Measurements from ENCODE around the gene SAMD4A. TPM values are rescaled to one million over a fixed set of nuclear protein-coding genes. Genes with fewer than 3 reads are reported as not detected.

The SAMD4A gene
- polyA plus RNA-seq, 4 donors: 2.7 to 9.6 (median 3.5) TPM

GRCh38 chr14:54775486-54776140 is 208.7 kb downstream of the SAMD4A start:
- Histone ChIP-seq H3K27me3 (ENCODE audit: control insufficient read depth in 3 of 3, insufficient read depth in 3 of 3, low read length in 3 of 3) (no peaks in the 10 kb centered on the region), H3K36me3 (ENCODE audit: control insufficient read depth in 3 of 3, insufficient read depth in 2 of 3, low read depth in 1 of 3, low read length in 3 of 3) (peaks cover 0 to 48% (median 0%) of the 10 kb centered on the region in 3 donors), H3K9me3 (ENCODE audit: control insufficient read depth in 2 of 2, insufficient read depth in 1 of 2, low read depth in 1 of 2, low read length in 1 of 2) (no peaks in the 10 kb centered on the region), H3K4me3 (ENCODE audit: low read depth in 1 of 3, low read length in 3 of 3) (no peak overlapping the region), H3K4me1 (ENCODE audit: control insufficient read depth in 3 of 3, insufficient read depth in 2 of 3, low read depth in 1 of 3, low read length in 2 of 3) (peaks cover 0 to 13% (median 0%) of the 10 kb centered on the region in 3 donors), H3K27ac (ENCODE audit: low read depth in 1 of 3, low read length in 2 of 3) (no peak overlapping the region)
- 87 to 89% (median 88%) methylated on average over 8 of the region's 8 CpGs for WGBS, 3 donors
- DNase-seq: no peak
- no peak for FAIRE-seq

DNA sequence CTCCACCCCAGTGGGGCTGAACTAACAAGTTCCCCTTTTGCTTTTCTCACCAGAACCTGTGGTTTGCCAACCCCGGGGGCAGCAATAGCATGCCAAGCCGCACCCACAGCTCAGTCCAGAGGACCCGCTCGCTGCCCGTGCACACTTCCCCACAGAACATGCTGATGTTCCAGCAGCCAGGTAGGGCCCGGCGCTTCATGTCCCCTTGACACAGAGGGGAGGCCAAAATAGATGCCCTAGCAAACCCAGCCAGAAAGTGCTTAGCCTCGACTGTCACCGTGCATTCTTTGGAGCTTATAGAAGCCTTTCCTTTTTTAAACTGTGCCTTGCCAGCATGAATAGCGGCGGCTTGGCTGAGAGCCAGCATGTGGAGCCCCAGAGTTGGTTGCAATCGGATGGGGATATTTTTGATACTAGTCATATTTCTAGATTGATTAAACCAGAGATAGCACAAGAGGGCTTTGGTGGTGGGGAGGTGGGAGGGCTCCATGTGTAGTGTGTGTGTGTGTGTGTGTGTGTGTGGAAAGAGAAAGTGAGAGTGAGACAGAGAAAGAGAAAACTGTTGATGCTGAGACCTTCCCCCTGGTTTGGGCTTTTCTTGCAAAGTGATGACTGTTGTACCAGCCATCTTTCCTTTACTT is 209.6 kb downstream of the SAMD4A start:
- Histone ChIP-seq H3K27ac (ENCODE audit: low read depth in 1 of 3, low read length in 2 of 3) (no peak overlapping the region), H3K4me1 (ENCODE audit: control insufficient read depth in 3 of 3, insufficient read depth in 2 of 3, low read depth in 1 of 3, low read length in 2 of 3) (peaks cover 0 to 13% (median 0%) of the 10 kb centered on the region in 3 donors), H3K9me3 (ENCODE audit: control insufficient read depth in 2 of 2, insufficient read depth in 1 of 2, low read depth in 1 of 2, low read length in 1 of 2) (no peaks in the 10 kb centered on the region), H3K36me3 (ENCODE audit: control insufficient read depth in 3 of 3, insufficient read depth in 2 of 3, low read depth in 1 of 3, low read length in 3 of 3) (peaks cover 0 to 47% (median 0%) of the 10 kb centered on the region in 3 donors), H3K4me3 (ENCODE audit: low read depth in 1 of 3, low read length in 3 of 3) (no peak overlapping the region), H3K27me3 (ENCODE audit: control insufficient read depth in 3 of 3, insufficient read depth in 3 of 3, low read length in 3 of 3) (no peaks in the 10 kb centered on the region)
- DNase-seq (no peak), FAIRE-seq (no peak)
- WGBS, 3 donors: 23 to 44% (median 36%) methylated on average over 12 of the region's 12 CpGs

GRCh38 chr14:54777395-54777794 is 210.5 kb downstream of the SAMD4A start:
- no peak overlapping the region for H3K4me3 ChIP-seq (ENCODE audit: low read depth in 1 of 3, low read length in 3 of 3)
- FAIRE-seq: no peak
- no peaks in the 10 kb centered on the region for H3K27me3 ChIP-seq (ENCODE audit: control insufficient read depth in 3 of 3, insufficient read depth in 3 of 3, low read length in 3 of 3)
- H3K27ac ChIP-seq (ENCODE audit: low read depth in 1 of 3, low read length in 2 of 3): no peak overlapping the region
- H3K4me1 ChIP-seq (ENCODE audit: control insufficient read depth in 3 of 3, insufficient read depth in 2 of 3, low read depth in 1 of 3, low read length in 2 of 3): peaks cover 0 to 15% (median 0%) of the 10 kb centered on the region in 3 donors
- no peak for DNase-seq
- H3K9me3 ChIP-seq (ENCODE audit: control insufficient read depth in 2 of 2, insufficient read depth in 1 of 2, low read depth in 1 of 2, low read length in 1 of 2): no peaks in the 10 kb centered on the region
- 74 to 82% (median 77%) methylated on average over 8 of the region's 8 CpGs for WGBS, 3 donors
- H3K36me3 ChIP-seq (ENCODE audit: control insufficient read depth in 3 of 3, insufficient read depth in 2 of 3, low read depth in 1 of 3, low read length in 3 of 3): peaks cover 0 to 49% (median 0%) of the 10 kb centered on the region in 3 donors

- Histone ChIP-seq H3K27ac (ENCODE audit: low read depth in 1 of 3, low read length in 2 of 3) (no peak overlapping the region), H3K27me3 (ENCODE audit: control insufficient read depth in 3 of 3, insufficient read depth in 3 of 3, low read length in 3 of 3) (no peaks in the 10 kb centered on the region), H3K4me3 (ENCODE audit: low read depth in 1 of 3, low read length in 3 of 3) (no peak overlapping the region), H3K36me3 (ENCODE audit: control insufficient read depth in 3 of 3, insufficient read depth in 2 of 3, low read depth in 1 of 3, low read length in 3 of 3) (peaks cover 0 to 57% (median 0%) of the 10 kb centered on the region in 3 donors), H3K9me3 (ENCODE audit: control insufficient read depth in 2 of 2, insufficient read depth in 1 of 2, low read depth in 1 of 2, low read length in 1 of 2) (no peaks in the 10 kb centered on the region), H3K4me1 (ENCODE audit: control insufficient read depth in 3 of 3, insufficient read depth in 2 of 3, low read depth in 1 of 3, low read length in 2 of 3) (peaks cover 0 to 17% (median 3%) of the 10 kb centered on the region in 3 donors)
- no peak for FAIRE-seq
- WGBS, 3 donors: 79 to 84% (median 82%) methylated on average over 9 of the region's 9 CpGs
- no peak for DNase-seq
Observed at GRCh38 chr14:54778618-54779345, 211.9 kb downstream of the SAMD4A start.

DNA sequence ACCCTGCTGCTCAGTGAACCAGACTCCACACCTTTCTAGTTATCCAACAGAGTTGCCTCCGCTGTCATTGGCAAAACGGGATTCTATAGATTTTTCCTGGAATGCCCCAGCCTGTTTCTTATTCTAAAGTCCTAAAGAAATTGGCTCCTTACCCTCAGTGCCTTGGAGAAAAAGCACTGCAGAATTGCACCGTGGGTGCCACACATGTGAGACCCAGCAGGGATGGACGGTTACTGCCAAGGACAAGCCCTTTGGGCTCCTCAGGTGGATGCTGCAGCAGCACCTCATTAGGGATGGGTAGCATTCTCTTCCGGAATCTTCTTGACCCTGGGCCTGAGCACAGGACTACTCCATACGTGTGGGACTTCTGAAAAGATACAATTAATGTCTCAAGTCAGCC is 214.2 kb downstream of the SAMD4A start:
- H3K27ac ChIP-seq (ENCODE audit: low read depth in 1 of 3, low read length in 2 of 3): no peak overlapping the region
- no peak overlapping the region for H3K4me3 ChIP-seq (ENCODE audit: low read depth in 1 of 3, low read length in 3 of 3)
- no peaks in the 10 kb centered on the region for H3K9me3 ChIP-seq (ENCODE audit: control insufficient read depth in 2 of 2, insufficient read depth in 1 of 2, low read depth in 1 of 2, low read length in 1 of 2)
- DNase-seq: no peak
- 77 to 87% (median 78%) methylated on average over 6 of the region's 6 CpGs for WGBS, 3 donors
- H3K4me1 ChIP-seq (ENCODE audit: control insufficient read depth in 3 of 3, insufficient read depth in 2 of 3, low read depth in 1 of 3, low read length in 2 of 3): peaks cover 0 to 35% (median 6%) of the 10 kb centered on the region in 3 donors
- H3K27me3 ChIP-seq (ENCODE audit: control insufficient read depth in 3 of 3, insufficient read depth in 3 of 3, low read length in 3 of 3): no peaks in the 10 kb centered on the region
- H3K36me3 ChIP-seq (ENCODE audit: control insufficient read depth in 3 of 3, insufficient read depth in 2 of 3, low read depth in 1 of 3, low read length in 3 of 3): peaks cover 0 to 62% (median 0%) of the 10 kb centered on the region in 3 donors
- no peak for FAIRE-seq

GRCh38 chr14:54781961-54782750 is 215.2 kb downstream of the SAMD4A start:
- Histone ChIP-seq H3K4me1 (ENCODE audit: control insufficient read depth in 3 of 3, insufficient read depth in 2 of 3, low read depth in 1 of 3, low read length in 2 of 3) (peaks cover 0 to 39% (median 6%) of the 10 kb centered on the region in 3 donors), H3K27me3 (ENCODE audit: control insufficient read depth in 3 of 3, insufficient read depth in 3 of 3, low read length in 3 of 3) (no peaks in the 10 kb centered on the region), H3K9me3 (ENCODE audit: control insufficient read depth in 2 of 2, insufficient read depth in 1 of 2, low read depth in 1 of 2, low read length in 1 of 2) (no peaks in the 10 kb centered on the region), H3K27ac (ENCODE audit: low read depth in 1 of 3, low read length in 2 of 3) (peak overlapping the region in 1 of 3 donors; percentile 95), H3K36me3 (ENCODE audit: control insufficient read depth in 3 of 3, insufficient read depth in 2 of 3, low read depth in 1 of 3, low read length in 3 of 3) (peaks cover 0 to 54% (median 0%) of the 10 kb centered on the region in 3 donors), H3K4me3 (ENCODE audit: low read depth in 1 of 3, low read length in 3 of 3) (no peak overlapping the region)
- WGBS, 3 donors: 73 to 82% (median 80%) methylated on average over 21 of the region's 21 CpGs
- FAIRE-seq (no peak), DNase-seq (no peak)

DNA sequence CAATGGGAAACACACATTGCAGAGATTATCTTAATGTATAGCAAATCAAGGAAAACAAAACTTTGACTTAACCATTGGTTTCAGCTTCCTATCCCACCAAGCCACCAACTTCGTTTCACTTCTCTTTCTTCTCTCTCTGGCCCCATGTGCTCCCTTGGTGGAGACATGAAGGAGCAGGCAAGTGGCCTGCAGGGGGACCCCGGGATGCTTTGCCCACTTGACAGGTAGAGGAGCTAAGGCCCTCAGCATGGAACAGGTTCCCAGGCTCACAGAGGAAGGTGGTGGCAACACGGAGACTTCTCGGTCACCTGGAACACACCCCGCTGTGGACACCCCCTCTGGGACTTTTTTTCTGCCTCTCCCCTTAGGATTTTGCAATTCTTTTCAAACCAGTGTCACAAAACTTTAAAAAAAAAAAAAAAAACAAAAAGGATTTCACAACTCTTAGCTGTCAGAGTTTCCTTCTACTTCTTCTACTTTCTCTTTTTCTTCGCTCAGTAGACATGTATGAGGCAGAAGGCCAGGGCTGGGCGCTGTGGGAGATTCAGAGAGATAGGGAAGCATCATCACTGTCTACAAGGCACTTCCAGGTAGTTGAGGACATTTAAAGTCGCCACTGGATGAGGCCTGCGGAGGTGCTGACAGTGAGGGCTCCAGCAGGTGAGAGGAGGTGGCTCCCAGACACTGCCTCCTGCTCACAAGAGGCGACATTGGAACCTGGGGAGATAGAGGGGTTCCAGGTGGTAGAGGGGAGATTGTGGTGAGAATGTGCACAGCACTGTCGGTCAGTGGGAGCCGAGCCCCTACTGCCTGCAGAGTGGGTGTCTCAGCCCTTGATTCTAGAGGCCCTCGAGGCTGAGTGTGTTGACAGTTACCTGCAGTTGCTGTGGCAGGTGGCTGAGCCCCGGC is 216.1 kb downstream of the SAMD4A start:
- FAIRE-seq: no peak
- peak in 1 of 2 donors; percentile 67 for DNase-seq

More for the DNA sequence above, 216.1 kb downstream of the SAMD4A start:
- Histone ChIP-seq H3K4me1 (ENCODE audit: control insufficient read depth in 3 of 3, insufficient read depth in 2 of 3, low read depth in 1 of 3, low read length in 2 of 3) (peaks cover 0 to 45% (median 6%) of the 10 kb centered on the region in 3 donors), H3K9me3 (ENCODE audit: control insufficient read depth in 2 of 2, insufficient read depth in 1 of 2, low read depth in 1 of 2, low read length in 1 of 2) (no peaks in the 10 kb centered on the region), H3K27me3 (ENCODE audit: control insufficient read depth in 3 of 3, insufficient read depth in 3 of 3, low read length in 3 of 3) (no peaks in the 10 kb centered on the region), H3K27ac (ENCODE audit: low read depth in 1 of 3, low read length in 2 of 3) (peak overlapping the region in 1 of 3 donors; percentile 95), H3K36me3 (ENCODE audit: control insufficient read depth in 3 of 3, insufficient read depth in 2 of 3, low read depth in 1 of 3, low read length in 3 of 3) (peaks cover 0 to 53% (median 0%) of the 10 kb centered on the region in 3 donors), H3K4me3 (ENCODE audit: low read depth in 1 of 3, low read length in 3 of 3) (no peak overlapping the region)
- WGBS, 3 donors: 76 to 85% (median 78%) methylated on average over 14 of the region's 14 CpGs

Data from small intestine (tissue), 7 donors.